ENCODE results near the gene CKS2. TPM values are rescaled to one million over a fixed set of nuclear protein-coding genes. Genes with fewer than 3 reads are reported as not detected.

The CKS2 gene
- total RNA-seq, 1 experiment from 2014 or later = 132 TPM

DNA sequence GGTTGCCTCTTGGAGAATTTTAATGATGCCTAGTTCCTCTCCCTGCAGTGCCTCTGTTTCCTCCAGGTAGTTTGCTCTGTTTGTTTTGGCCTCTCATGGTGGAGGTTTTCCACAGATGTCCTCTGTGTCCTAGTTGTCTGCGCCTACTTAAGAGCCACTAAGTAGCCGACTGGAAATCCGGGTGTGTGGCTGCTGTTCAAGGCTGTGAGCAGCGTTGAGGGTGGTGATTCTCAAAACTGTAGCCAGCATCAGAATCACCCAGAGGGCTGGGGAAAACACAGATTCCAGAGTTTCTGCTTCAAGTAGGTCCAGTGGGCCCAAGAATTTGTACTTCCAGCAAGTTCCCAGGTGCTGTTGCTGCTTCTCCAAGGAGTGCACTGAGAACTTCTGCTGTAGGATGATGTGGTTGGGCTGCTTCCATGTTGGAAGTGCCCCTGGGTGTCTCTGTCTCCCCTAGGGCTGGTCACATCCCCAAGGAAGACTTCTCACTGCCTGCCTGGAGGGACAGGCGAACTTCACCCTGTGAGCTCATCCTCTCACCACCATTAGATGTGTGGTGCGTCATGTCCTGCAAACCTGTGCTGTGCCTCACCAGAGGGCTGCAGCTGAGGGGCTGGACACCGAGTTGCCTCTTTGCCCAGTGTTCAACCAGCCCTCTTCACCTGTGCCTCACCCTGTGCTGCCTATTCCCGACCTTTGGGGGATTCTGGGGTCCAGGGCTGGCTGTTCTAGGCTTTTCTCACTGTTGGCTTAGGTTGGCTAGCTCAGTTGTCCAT lies 42.1 kb downstream of the CKS2 start:
- intact Hi-C loops (cut with micrococcal nuclease; ENCODE audit: unreplicated experiment) (no loop called here), in situ Hi-C loops (cut with HindIII; ENCODE audit: low pct_unique_long_range_greater_than_20kb, low sequenced_read_pairs) (no loop called here)
- no peaks in the 10 kb centered on the region for H3K9me3 ChIP-seq (ENCODE audit: control insufficient read depth, insufficient read depth, low read depth, low read length)
- no peak for ATAC-seq
- ChIA-PET CTCF (no interaction called here), POLR2A (no interaction called here)
- H3K4me1 ChIP-seq (ENCODE audit: control insufficient read depth, insufficient read depth, low read length) = no peaks in the 10 kb centered on the region
- peaks cover 6% of the 10 kb centered on the region; the same call in 1 of the 2 replicates for H3K36me3 ChIP-seq (ENCODE audit: control insufficient read depth, insufficient read depth, low read length)
- TF ChIP-seq, protein P1, sequence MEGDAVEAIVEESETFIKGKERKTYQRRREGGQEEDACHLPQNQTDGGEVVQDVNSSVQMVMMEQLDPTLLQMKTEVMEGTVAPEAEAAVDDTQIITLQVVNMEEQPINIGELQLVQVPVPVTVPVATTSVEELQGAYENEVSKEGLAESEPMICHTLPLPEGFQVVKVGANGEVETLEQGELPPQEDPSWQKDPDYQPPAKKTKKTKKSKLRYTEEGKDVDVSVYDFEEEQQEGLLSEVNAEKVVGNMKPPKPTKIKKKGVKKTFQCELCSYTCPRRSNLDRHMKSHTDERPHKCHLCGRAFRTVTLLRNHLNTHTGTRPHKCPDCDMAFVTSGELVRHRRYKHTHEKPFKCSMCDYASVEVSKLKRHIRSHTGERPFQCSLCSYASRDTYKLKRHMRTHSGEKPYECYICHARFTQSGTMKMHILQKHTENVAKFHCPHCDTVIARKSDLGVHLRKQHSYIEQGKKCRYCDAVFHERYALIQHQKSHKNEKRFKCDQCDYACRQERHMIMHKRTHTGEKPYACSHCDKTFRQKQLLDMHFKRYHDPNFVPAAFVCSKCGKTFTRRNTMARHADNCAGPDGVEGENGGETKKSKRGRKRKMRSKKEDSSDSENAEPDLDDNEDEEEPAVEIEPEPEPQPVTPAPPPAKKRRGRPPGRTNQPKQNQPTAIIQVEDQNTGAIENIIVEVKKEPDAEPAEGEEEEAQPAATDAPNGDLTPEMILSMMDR (IDR thresholded peaks at IDR 0.05) = no peak
- no peak for TF ChIP-seq POLR2AphosphoS5 (IDR thresholded peaks at IDR 0.05; ENCODE audit: low read depth, low read length)
- TF ChIP-seq SIN3A (IDR thresholded peaks at IDR 0.05; ENCODE audit: borderline replicate concordance, insufficient read depth, low read depth, low read length) = no peak
- TF ChIP-seq, protein P2, sequence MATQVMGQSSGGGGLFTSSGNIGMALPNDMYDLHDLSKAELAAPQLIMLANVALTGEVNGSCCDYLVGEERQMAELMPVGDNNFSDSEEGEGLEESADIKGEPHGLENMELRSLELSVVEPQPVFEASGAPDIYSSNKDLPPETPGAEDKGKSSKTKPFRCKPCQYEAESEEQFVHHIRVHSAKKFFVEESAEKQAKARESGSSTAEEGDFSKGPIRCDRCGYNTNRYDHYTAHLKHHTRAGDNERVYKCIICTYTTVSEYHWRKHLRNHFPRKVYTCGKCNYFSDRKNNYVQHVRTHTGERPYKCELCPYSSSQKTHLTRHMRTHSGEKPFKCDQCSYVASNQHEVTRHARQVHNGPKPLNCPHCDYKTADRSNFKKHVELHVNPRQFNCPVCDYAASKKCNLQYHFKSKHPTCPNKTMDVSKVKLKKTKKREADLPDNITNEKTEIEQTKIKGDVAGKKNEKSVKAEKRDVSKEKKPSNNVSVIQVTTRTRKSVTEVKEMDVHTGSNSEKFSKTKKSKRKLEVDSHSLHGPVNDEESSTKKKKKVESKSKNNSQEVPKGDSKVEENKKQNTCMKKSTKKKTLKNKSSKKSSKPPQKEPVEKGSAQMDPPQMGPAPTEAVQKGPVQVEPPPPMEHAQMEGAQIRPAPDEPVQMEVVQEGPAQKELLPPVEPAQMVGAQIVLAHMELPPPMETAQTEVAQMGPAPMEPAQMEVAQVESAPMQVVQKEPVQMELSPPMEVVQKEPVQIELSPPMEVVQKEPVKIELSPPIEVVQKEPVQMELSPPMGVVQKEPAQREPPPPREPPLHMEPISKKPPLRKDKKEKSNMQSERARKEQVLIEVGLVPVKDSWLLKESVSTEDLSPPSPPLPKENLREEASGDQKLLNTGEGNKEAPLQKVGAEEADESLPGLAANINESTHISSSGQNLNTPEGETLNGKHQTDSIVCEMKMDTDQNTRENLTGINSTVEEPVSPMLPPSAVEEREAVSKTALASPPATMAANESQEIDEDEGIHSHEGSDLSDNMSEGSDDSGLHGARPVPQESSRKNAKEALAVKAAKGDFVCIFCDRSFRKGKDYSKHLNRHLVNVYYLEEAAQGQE (IDR thresholded peaks at IDR 0.05; ENCODE audit: insufficient read depth in 1 of 2, low read depth in 2 of 2, low read length in 1 of 2) = no peak
- no peak for TF ChIP-seq TCF7L2 (IDR thresholded peaks at IDR 0.05; ENCODE audit: low read depth, low read length)
- no peaks in the 10 kb centered on the region for H3K27me3 ChIP-seq (ENCODE audit: control insufficient read depth, insufficient read depth, low read length)
- BruUV-seq (replicated peaks) = no TSS peak
- no peak for DNase-seq (ENCODE audit: low read depth, low spot score)
- H3K4me3 ChIP-seq (ENCODE audit: low read depth in 2 of 2, low read length in 2 of 2) = no peak overlapping the region
- no peak overlapping the region for H3K27ac ChIP-seq (ENCODE audit: low read length)

DNA sequence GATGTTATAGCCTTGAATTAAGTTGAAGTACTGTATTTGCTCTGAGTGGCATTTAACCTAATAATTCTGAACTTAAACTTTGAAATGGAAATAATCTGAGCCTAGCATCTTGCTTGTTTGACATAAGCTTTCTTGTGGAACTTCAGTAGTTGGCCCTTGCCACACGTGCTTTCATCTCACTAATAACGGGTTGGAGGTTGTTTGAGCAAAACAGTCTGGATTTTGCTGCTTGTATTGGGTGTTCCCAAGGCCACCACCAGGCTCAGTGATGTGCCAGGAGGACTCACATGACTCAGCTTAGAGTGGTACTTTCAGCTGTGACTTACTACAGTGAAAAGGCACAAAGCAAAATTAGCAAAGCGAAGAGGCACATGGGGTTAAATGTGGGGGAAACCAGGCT lies 43.0 kb downstream of the CKS2 start:
- no peaks in the 10 kb centered on the region for H3K9me3 ChIP-seq (ENCODE audit: control insufficient read depth, insufficient read depth, low read depth, low read length)
- H3K4me1 ChIP-seq (ENCODE audit: control insufficient read depth, insufficient read depth, low read length) = no peaks in the 10 kb centered on the region
- no peak overlapping the region for H3K4me3 ChIP-seq (ENCODE audit: low read depth in 2 of 2, low read length in 2 of 2)
- BruUV-seq (replicated peaks) = no TSS peak
- DNase-seq (ENCODE audit: low read depth, low spot score) (no peak), ATAC-seq (no peak)
- POLR2A ChIA-PET = no interaction called here
- intact Hi-C loops (cut with micrococcal nuclease; ENCODE audit: unreplicated experiment) = no loop called here
- in situ Hi-C loops (cut with HindIII; ENCODE audit: low pct_unique_long_range_greater_than_20kb, low sequenced_read_pairs) = no loop called here
- CTCF ChIA-PET = no interaction called here
- no peak overlapping the region for H3K27ac ChIP-seq (ENCODE audit: low read length)
- TF ChIP-seq TCF7L2 (IDR thresholded peaks at IDR 0.05; ENCODE audit: low read depth, low read length) (no peak), POLR2AphosphoS5 (IDR thresholded peaks at IDR 0.05; ENCODE audit: low read depth, low read length) (no peak), SIN3A (IDR thresholded peaks at IDR 0.05; ENCODE audit: borderline replicate concordance, insufficient read depth, low read depth, low read length) (no peak)
- TF ChIP-seq, protein P1 (IDR thresholded peaks at IDR 0.05) = no peak
- TF ChIP-seq, protein P2 (IDR thresholded peaks at IDR 0.05; ENCODE audit: insufficient read depth in 1 of 2, low read depth in 2 of 2, low read length in 1 of 2) = no peak
- H3K36me3 ChIP-seq (ENCODE audit: control insufficient read depth, insufficient read depth, low read length) = peaks cover 4% of the 10 kb centered on the region; the same call in 1 of the 2 replicates
- no peaks in the 10 kb centered on the region for H3K27me3 ChIP-seq (ENCODE audit: control insufficient read depth, insufficient read depth, low read length)
